GM23338 (cell line): ENCODE measurements around the gene CTXN3.

Experiments
- CREB1 ChIP-seq: fragments of 250-450 bp; sonication (Bioruptor Pico); IDR thresholded peaks from 2 replicates; pipeline ENCODE4 v1.5.0; 2020; ENCODE audit warnings: low read depth, mild to moderate bottlenecking, moderate library complexity
- CTCF ChIP-seq, 2 experiments: fragments of 200-600 bp in 1 of 2; sonication (generic) in 1 of 2; conservative IDR thresholded peaks; 2 replicates each; pipeline versions ENCODE4 v1.5.1 to v1.6.1; 2016 to 2017; ENCODE audit warnings: antibody characterized with exemption in 2 of 2, low read depth in 2 of 2, mild to moderate bottlenecking in 2 of 2, moderate library complexity in 1 of 2
- EZH2 ChIP-seq: fragments of 200-600 bp; sonication (generic); IDR thresholded peaks from one replicate; pipeline ENCODE4 v1.8.0; 2017; ENCODE audit warnings: antibody characterized with exemption, mild to moderate bottlenecking, low read depth; ENCODE audit not compliant: unreplicated experiment
- EZH2phosphoT487 ChIP-seq: fragments of 200-600 bp; sonication (generic); IDR thresholded peaks from one replicate; pipeline ENCODE4 v1.8.1; 2018; ENCODE audit warnings: antibody characterized with exemption; ENCODE audit not compliant: unreplicated experiment
- JUNB ChIP-seq: IDR thresholded peaks from one replicate; pipeline ENCODE4 v1.6.1; 2016; ENCODE audit warnings: antibody characterized with exemption; ENCODE audit not compliant: unreplicated experiment
- NANOG ChIP-seq: IDR thresholded peaks from 2 replicates; pipeline ENCODE4 v1.6.1; 2016; ENCODE audit warnings: antibody characterized with exemption, borderline replicate concordance
- POLR2AphosphoS5 ChIP-seq: IDR thresholded peaks from 2 replicates; pipeline ENCODE4 v1.6.1; 2016; ENCODE audit warnings: antibody characterized with exemption, low read depth
- ZNF114 ChIP-seq: fragments of 250-450 bp; sonication (Bioruptor Pico); IDR thresholded peaks from 2 replicates; pipeline ENCODE4 v1.5.0; 2020; ENCODE audit warnings: mild to moderate bottlenecking, moderate library complexity
- ZNF331 ChIP-seq: fragments of 250-450 bp; sonication (Bioruptor Pico); IDR thresholded peaks from 2 replicates; pipeline ENCODE4 v1.5.0; 2020; ENCODE audit warnings: low read depth, mild to moderate bottlenecking, moderate library complexity
- TF ChIP-seq, protein P1 (sequence below): IDR thresholded peaks from one replicate; pipeline ENCODE4 v1.6.1; 2018; ENCODE audit warnings: antibody characterized with exemption; ENCODE audit not compliant: unreplicated experiment
- TF ChIP-seq, protein P2 (sequence below): IDR thresholded peaks from 2 replicates; pipeline ENCODE4 v1.6.1; 2016; ENCODE audit warnings: antibody characterized with exemption

DNA sequence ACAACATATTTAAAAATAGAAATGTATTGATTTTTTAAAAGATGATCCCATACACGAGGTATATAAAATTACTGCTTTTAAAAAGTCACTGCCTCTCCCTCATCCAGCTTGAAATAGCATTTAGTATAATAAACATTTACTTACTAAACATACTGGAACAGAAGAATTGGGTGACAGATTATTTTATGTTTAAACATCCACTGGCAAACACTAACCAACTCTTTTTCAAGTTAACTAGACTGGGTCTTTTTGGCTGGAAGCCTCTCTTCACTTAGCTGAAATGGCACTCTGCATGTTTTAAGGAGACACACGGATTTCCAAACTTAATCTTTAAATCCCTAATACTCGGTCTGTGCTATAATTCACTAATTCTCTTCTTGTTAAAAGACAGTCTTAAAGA lies 19.0 kb downstream of the CTXN3 start:
- TF ChIP-seq ZNF114 (CRISPR knock-in tag) (no peak), CTCF (conservative IDR thresholded peaks at IDR 0.05; ENCODE audit: low read depth in 2 of 2) (no peak), POLR2AphosphoS5 (no peak), EZH2 (no peak), NANOG (no peak), EZH2phosphoT487 (no peak), CREB1 (CRISPR knock-in tag) (no peak), JUNB (no peak), ZNF331 (CRISPR knock-in tag) (no peak)
- TF ChIP-seq, protein P1, sequence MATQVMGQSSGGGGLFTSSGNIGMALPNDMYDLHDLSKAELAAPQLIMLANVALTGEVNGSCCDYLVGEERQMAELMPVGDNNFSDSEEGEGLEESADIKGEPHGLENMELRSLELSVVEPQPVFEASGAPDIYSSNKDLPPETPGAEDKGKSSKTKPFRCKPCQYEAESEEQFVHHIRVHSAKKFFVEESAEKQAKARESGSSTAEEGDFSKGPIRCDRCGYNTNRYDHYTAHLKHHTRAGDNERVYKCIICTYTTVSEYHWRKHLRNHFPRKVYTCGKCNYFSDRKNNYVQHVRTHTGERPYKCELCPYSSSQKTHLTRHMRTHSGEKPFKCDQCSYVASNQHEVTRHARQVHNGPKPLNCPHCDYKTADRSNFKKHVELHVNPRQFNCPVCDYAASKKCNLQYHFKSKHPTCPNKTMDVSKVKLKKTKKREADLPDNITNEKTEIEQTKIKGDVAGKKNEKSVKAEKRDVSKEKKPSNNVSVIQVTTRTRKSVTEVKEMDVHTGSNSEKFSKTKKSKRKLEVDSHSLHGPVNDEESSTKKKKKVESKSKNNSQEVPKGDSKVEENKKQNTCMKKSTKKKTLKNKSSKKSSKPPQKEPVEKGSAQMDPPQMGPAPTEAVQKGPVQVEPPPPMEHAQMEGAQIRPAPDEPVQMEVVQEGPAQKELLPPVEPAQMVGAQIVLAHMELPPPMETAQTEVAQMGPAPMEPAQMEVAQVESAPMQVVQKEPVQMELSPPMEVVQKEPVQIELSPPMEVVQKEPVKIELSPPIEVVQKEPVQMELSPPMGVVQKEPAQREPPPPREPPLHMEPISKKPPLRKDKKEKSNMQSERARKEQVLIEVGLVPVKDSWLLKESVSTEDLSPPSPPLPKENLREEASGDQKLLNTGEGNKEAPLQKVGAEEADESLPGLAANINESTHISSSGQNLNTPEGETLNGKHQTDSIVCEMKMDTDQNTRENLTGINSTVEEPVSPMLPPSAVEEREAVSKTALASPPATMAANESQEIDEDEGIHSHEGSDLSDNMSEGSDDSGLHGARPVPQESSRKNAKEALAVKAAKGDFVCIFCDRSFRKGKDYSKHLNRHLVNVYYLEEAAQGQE: no peak
- TF ChIP-seq, protein P2, sequence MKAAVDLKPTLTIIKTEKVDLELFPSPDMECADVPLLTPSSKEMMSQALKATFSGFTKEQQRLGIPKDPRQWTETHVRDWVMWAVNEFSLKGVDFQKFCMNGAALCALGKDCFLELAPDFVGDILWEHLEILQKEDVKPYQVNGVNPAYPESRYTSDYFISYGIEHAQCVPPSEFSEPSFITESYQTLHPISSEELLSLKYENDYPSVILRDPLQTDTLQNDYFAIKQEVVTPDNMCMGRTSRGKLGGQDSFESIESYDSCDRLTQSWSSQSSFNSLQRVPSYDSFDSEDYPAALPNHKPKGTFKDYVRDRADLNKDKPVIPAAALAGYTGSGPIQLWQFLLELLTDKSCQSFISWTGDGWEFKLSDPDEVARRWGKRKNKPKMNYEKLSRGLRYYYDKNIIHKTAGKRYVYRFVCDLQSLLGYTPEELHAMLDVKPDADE: no peak
